NB4 (cell line): ENCODE results near the gene P3H3.

Experiments
- DNase-seq: peaks from one replicate; pipeline ENCODE4 v3.0.0; 2010; ENCODE audit warnings: low read depth
- H3K4me3 ChIP-seq: one replicate; pipeline ENCODE4 v1.5.1; 2011; ENCODE audit warnings: mild to moderate bottlenecking, low read depth, low read length, moderate library complexity
- MYC ChIP-seq: IDR thresholded peaks from 2 replicates; pipeline ENCODE4 v1.6.1; 2011; ENCODE audit warnings: low read depth, low read length
- POLR2A ChIP-seq: IDR thresholded peaks from 2 replicates; pipeline ENCODE4 v1.6.1; 2011; ENCODE audit warnings: mild to moderate bottlenecking; ENCODE audit not compliant: insufficient read length; ENCODE audit errors: extremely low read depth
- TF ChIP-seq, protein P1 (sequence below): IDR thresholded peaks from one replicate; pipeline ENCODE4 v1.5.1; 2012; ENCODE audit warnings: low read depth, low read length
- TF ChIP-seq, protein P2 (sequence below): IDR thresholded peaks from 2 replicates; pipeline ENCODE4 v1.6.1; 2011; ENCODE audit warnings: low read depth, low read length

The P3H3 gene

DNA sequence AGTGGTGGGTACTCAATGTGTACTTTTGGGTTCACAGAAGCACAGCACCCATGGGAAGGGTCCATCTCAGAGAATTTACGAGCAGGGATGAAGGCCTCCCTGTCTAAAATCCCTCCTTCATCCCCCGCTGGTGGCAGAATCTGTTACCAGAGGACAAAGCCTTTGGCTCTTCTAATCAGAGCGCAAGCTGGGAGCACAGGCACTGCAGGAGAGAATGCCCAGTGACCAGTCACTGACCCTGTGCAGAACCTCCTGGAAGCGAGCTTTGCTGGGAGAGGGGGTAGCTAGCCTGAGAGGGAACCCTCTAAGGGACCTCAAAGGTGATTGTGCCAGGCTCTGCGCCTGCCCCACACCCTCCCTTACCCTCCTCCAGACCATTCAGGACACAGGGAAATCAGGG lies 8.0 kb upstream of the P3H3 start:
- no peak for DNase-seq
- no peak overlapping the region for H3K4me3 ChIP-seq
- TF ChIP-seq MYC (no peak), POLR2A (no peak)
- TF ChIP-seq, protein P1, sequence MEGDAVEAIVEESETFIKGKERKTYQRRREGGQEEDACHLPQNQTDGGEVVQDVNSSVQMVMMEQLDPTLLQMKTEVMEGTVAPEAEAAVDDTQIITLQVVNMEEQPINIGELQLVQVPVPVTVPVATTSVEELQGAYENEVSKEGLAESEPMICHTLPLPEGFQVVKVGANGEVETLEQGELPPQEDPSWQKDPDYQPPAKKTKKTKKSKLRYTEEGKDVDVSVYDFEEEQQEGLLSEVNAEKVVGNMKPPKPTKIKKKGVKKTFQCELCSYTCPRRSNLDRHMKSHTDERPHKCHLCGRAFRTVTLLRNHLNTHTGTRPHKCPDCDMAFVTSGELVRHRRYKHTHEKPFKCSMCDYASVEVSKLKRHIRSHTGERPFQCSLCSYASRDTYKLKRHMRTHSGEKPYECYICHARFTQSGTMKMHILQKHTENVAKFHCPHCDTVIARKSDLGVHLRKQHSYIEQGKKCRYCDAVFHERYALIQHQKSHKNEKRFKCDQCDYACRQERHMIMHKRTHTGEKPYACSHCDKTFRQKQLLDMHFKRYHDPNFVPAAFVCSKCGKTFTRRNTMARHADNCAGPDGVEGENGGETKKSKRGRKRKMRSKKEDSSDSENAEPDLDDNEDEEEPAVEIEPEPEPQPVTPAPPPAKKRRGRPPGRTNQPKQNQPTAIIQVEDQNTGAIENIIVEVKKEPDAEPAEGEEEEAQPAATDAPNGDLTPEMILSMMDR: no peak
- TF ChIP-seq, protein P2, sequence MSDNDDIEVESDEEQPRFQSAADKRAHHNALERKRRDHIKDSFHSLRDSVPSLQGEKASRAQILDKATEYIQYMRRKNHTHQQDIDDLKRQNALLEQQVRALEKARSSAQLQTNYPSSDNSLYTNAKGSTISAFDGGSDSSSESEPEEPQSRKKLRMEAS: no peak

DNA sequence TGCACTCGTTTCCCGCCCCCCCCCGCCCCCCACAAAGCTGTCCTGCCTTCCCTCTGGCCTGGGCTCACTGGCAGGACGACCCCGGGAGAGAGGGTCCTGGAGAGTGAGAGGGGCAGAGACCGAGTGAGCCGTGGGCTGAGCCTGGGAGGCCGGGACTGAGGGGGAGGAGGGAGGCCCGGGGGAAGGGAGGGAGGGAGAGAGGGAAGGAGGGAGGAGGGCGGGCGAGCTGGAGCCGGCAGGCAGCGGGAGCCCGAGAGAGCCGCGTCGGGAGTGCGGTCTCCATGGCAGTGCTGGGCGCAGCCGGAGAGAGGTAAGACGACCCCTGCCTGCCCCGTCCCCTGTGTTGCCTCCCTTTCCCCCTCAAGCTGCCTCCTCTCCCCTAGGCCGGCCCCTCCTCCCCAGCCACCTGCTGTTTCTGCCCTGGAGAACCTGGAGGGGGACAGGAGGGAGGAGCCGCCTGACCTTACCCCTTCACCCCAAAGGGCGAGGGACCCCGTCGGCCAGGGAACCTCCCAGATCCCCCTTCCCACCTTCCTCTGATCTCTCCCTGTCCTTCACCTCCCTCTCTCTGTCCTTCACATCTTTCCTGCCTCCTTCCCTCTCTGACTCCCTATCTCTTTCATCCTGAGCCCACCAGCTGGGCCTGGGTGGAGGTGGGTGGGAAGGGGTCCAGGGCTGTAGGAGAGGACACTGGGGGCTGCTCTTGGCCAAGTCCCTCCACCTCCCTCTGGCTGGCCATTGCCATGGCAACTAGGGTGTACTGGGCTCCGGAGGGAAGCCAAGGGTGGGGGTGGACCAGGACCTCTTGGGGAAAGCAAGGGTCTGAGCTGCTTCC lies 6.4 kb upstream of the P3H3 start, which contains the start of gene GPR162:
Gene GPR162, plus strand, starts transcription at position 231 of the 835 bp plus-strand sequence. CDS start 2,078 bp downstream, outside the sequence.
- TF ChIP-seq MYC (no peak), POLR2A (no peak)
- TF ChIP-seq, protein P1: no peak
- TF ChIP-seq, protein P2: no peak
- DNase-seq: peak; percentile 67
- H3K4me3 ChIP-seq: peak within 1 kb of the TSS; percentile 11

DNA sequence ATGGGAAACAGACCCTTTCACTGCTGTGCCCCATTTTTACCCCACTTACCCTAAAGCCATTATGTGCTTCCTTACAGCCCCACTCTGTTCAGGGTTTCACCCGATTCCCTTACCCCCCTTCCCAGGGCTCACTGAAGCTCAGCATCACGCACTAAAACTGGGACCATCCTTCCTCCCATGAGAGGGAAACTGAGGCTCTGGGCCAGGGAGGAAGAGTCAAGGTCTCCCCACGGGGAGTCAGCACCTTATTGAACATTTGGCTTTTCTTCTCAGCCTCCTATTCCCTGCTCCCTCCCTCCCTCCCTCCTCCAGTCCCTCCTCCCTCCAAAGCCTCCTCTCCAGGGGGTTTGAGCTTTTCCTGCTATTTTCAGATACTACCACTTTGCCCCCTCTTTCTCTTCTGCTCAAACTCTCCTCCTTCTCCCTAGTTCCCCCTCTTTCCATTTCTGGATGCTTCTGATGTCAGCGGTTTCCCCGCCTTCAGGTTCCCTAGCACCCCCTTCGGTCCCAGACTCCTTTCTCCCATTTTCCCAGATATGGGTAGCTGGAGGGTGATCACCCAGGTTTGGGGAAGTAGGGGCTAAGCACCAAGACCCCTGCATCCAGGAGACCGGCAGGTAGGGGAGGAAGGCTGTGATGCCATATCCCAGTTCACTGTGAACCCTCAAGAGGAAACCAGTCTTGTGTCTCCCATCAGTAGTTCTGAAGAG lies 5.6 kb upstream of the P3H3 start:
- no peak for DNase-seq
- H3K4me3 ChIP-seq: no peak overlapping the region
- TF ChIP-seq, protein P1: no peak
- TF ChIP-seq, protein P2: no peak
- TF ChIP-seq POLR2A (no peak), MYC (no peak)

DNA sequence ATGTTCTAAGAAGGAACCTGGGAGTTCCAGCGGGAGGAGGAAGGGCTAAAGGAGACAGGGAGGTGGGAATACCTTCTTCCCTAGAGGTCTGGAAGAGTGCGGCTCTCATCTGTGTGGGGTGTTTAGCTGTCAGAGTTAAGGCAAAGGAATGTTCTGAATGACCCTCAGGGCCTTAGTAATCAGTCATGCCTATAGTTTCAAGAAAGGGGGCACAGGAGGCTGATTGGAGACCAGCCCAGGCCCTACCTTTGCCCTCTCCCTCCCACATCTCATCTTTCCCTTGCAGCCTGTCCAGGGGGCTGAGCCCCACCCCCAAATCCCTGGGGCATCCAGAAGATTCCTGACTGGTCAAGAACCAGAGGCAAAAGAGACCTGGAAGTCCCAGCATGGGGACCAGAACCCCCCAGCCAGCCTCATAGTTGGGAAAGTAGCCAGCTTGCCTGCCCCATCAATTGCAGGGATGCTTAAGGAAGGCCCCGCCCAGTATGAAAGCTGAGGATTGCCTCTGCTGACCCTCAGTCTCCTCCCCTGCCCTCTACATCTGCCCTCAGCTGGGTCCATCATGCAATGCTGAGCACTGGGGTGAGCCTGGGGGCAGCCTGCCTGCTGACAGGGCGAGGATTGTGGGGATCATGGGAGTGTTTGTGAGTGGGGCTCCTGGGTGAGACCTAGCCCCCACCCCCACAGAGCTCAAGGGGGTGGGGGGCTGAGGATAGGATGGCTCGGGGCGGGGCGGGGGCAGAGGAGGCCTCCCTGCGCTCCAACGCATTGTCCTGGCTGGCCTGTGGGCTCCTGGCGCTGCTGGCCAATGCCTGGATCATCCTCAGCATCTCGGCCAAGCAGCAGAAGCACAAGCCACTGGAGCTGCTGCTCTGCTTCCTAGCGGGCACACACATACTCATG lies 4.8 kb upstream of the P3H3 start:
- TF ChIP-seq, protein P1: no peak
- TF ChIP-seq POLR2A (no peak), MYC (no peak)
- TF ChIP-seq, protein P2: no peak
- no peak overlapping the region for H3K4me3 ChIP-seq
- DNase-seq: no peak

DNA sequence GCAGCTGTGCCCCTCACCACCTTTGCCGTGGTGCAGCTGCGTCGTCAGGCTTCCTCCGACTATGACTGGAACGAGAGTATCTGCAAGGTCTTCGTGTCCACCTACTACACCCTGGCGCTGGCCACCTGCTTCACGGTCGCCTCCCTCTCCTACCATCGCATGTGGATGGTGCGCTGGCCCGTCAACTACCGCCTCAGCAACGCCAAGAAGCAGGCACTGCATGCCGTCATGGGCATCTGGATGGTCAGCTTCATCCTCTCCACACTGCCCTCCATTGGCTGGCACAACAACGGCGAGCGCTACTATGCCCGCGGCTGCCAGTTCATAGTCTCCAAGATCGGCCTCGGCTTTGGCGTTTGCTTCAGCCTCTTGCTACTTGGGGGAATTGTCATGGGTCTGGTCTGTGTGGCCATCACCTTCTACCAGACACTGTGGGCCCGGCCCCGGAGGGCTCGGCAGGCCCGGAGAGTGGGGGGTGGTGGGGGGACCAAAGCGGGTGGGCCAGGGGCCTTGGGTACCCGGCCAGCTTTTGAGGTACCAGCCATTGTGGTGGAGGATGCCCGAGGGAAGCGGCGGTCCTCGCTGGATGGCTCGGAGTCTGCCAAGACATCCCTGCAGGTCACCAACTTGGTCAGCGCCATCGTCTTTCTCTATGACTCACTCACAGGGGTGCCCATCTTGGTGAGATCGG lies 4.0 kb upstream of the P3H3 start:
- DNase-seq: no peak
- TF ChIP-seq, protein P2: no peak
- TF ChIP-seq MYC (no peak), POLR2A (no peak)
- TF ChIP-seq, protein P1: no peak
- no peak overlapping the region for H3K4me3 ChIP-seq
